Measurements from ENCODE around the gene OGG1.

DNA sequence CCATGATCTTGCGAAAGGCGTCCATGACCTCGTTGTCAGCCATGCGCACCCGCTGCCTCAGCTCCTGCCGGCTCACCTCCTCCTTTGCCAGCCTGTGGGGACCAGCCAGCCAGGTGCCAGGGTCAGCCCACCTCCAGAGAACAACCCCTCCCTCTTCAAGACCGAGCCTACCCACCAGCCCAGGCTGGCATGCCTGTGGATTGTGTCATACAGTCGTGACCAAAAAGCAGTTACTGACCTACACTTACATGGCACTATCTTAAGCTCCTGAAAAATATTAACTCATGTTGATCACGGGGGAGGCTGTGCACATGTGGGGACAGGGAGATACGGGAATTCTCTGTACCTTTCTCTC lies 30.7 kb downstream of the OGG1 start:
- TF ChIP-seq, protein P1, sequence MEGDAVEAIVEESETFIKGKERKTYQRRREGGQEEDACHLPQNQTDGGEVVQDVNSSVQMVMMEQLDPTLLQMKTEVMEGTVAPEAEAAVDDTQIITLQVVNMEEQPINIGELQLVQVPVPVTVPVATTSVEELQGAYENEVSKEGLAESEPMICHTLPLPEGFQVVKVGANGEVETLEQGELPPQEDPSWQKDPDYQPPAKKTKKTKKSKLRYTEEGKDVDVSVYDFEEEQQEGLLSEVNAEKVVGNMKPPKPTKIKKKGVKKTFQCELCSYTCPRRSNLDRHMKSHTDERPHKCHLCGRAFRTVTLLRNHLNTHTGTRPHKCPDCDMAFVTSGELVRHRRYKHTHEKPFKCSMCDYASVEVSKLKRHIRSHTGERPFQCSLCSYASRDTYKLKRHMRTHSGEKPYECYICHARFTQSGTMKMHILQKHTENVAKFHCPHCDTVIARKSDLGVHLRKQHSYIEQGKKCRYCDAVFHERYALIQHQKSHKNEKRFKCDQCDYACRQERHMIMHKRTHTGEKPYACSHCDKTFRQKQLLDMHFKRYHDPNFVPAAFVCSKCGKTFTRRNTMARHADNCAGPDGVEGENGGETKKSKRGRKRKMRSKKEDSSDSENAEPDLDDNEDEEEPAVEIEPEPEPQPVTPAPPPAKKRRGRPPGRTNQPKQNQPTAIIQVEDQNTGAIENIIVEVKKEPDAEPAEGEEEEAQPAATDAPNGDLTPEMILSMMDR (IDR thresholded peaks at IDR 0.05) = no peak
- TF ChIP-seq EP300 (IDR thresholded peaks at IDR 0.05) (no peak), POLR2A (IDR thresholded peaks at IDR 0.05; ENCODE audit: low read length) (no peak), CEBPB (IDR thresholded peaks at IDR 0.05) (no peak), RNF2 (IDR thresholded peaks at IDR 0.05; ENCODE audit: borderline replicate concordance, low read depth) (no peak)
- TF ChIP-seq, protein P2, sequence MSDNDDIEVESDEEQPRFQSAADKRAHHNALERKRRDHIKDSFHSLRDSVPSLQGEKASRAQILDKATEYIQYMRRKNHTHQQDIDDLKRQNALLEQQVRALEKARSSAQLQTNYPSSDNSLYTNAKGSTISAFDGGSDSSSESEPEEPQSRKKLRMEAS (IDR thresholded peaks at IDR 0.05) = no peak
- TF ChIP-seq, protein P3, sequence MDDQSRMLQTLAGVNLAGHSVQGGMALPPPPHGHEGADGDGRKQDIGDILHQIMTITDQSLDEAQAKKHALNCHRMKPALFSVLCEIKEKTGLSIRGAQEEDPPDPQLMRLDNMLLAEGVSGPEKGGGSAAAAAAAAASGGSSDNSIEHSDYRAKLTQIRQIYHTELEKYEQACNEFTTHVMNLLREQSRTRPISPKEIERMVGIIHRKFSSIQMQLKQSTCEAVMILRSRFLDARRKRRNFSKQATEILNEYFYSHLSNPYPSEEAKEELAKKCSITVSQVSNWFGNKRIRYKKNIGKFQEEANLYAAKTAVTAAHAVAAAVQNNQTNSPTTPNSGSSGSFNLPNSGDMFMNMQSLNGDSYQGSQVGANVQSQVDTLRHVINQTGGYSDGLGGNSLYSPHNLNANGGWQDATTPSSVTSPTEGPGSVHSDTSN (IDR thresholded peaks at IDR 0.05) = no peak
